ENCODE results near the gene PTP4A2.
"Not testable (repeated sequence)": the region's sequence is repeated elsewhere in the genome, so short reads cannot be mapped to it uniquely, and the experiment has no call there.

The PTP4A2 gene

DNA sequence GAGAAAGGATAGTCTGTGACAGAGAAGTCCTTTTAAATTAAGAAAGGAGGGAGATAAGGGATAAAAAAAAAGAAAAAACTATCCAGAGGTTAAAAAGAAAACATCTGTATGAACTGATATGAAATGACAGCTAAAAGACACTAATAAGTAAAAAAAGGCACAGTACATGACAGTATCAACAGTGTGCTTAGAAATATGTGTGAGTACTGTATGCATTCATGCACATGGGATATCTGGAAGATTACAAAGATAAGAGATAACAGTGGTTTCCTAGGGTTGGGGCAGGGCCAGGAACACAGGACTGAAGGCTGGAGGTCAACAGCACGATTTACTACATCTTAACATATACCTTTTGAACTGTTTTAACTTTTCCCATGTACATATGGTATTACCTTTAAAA lies 13.3 kb downstream of the PTP4A2 start:
- DNase-seq (ENCODE audit: low spot score): no peak

DNA sequence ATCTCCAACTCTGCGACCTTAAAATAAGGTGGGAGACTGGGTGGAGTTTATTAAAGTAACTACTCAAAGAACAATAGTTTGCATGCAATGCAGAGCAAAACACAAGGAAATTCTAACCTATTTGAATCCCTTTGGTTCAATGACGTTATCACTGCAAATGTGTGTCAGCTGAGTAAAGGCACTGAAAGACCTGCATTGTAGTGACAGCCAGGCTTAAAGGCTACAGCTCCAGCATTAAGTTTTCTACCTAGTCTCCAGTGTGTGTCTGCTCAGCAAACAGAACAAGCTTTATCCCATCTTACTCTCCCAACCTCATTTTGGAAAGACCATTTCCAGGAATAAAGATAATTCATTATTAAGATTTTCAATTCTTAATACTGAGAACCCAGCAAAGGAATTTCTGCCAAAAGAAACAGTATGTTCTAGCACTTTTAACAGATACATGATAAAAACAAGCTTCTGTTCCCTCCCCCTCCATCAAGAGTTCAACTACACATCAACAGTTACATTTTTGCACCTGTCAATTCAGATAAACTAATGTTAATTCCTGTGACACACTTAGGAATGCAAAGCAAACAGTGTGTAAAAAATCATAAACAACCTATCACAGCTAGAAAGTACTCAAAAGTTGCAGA lies 14.2 kb downstream of the PTP4A2 start:
- DNase-seq (ENCODE audit: low spot score): no peak

DNA sequence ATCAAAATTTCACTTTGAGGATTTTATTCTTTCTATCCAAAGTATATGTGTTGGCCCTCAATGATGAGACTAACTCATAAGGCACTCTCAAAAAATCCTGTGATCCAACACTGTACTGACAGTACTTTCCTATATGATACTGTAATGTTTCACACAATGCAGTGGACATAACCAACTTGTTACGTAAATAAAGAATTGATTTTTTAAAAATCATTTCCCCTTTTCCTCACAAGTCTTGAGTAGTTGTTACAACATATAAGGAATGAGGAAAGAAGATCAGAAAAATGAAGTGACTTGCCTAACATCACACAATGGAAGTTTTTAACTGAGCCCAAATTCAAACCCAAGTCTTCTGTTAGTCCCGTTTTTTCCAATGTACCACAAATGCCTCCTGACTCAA lies 17.2 kb downstream of the PTP4A2 start:
- DNase-seq (ENCODE audit: low spot score): no peak

DNA sequence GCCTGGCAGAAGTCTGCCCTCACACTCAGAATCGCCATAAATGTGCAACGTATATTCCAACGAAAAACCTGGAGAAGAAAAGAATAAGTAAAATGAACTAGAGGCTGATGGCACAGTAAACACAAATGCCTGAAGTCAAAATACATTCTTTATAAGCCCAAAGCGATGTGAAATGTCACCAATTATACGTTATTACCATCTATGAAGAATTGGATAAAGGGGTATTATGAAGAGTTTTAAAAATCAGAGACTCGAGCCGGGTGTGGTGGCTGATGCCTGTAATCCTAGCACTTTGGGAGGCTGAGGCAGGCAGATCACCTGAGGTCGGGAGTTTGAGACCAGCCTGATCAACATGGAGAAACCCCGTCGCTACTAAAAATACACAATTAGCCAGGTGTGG lies 18.6 kb downstream of the PTP4A2 start:
- no peak for DNase-seq (ENCODE audit: low spot score)

DNA sequence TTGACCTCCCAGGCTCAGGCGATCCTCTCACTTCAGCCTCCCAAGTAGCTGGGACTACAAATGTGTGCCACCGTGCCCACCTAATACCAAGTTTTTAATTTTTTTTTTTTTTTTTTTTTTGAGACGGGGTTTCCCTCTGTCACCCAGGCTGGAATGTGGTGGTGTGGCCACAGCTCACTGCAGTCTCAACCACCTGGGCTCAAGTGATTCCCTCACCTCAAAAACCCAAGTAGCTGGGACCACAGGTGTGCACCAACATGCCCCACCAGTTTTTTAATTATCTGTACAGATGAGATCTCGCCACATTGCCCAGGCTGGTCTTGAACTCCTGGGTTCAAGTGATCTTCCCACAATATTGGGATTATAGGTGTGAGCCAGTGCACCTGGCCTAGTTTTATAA lies 22.7 kb downstream of the PTP4A2 start:
- DNase-seq (ENCODE audit: low spot score): no peak

DNA sequence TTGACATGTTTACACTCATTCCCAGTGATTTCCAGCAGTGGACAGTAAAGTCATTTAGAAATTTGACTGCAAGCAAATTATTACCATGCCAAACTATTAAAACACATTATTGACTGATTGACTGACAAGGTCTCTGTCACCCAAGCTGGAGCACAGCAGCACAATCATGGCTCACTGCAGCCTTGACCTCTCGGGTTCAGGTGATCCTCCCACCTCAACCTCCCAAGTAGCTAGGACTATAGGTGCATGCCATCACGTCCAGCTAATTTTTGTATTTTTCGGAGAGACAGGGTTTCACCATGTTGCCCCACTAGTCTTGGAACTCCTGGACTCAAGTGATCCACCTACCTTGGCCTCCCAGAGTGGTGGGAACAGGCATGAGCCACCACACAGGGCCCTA lies 24.2 kb downstream of the PTP4A2 start:
- no peak for DNase-seq (ENCODE audit: low spot score)

DNA sequence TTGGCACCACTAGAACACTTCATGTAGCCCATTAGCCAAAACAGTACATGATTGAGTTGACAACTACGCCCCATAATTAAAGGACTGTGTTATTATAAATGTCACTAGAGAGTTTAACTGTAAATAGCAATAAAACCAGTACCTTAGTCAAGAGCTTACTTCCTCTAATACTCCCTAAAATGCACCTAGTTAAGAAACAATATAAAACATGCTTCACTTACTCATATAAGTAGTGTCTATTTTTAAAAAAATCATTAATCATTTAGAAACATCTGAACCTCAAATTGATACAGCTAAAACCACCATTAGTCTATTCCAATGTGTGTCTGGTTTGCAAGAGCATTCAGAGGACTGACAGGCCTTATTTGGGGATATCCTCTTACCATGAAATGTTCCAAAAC lies 25.3 kb downstream of the PTP4A2 start:
- no peak for DNase-seq (ENCODE audit: low spot score)

DNA sequence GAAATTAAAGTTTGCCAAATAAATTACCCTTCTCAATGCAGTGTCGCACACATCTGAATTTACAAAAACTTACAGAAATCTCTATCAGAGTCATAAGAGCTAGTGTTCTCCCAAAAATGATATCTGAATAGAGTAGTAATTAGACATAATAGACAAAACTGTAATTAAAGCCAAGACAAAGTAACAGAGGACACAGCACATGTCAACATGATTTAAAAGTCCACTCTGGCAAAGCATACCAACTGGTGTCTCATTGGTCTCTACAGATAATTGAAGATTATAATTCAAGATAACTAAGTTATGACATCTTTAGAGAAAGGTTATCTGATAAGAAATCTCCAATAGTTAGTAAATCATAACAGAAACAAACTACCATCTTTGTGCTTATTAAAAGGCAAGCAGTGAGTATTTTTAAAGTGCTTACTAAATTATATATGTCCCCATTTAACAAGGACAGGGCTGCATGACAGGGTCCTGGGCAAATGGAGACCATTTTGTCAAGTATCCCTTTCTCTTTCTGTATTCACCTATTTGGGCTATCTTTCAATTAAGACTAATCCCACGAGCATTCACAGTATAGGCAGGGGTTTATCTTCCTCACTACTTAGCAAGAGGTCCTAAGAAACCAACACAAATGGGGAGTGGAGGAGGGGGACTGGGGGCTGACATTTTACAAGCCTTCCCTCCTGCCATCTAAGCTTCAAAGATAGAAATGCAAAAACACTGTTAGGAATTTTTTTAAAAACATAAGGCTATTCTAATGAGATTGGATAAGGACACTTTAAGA lies 26.0 kb downstream of the PTP4A2 start:
- no peak for DNase-seq (ENCODE audit: low spot score)

DNA sequence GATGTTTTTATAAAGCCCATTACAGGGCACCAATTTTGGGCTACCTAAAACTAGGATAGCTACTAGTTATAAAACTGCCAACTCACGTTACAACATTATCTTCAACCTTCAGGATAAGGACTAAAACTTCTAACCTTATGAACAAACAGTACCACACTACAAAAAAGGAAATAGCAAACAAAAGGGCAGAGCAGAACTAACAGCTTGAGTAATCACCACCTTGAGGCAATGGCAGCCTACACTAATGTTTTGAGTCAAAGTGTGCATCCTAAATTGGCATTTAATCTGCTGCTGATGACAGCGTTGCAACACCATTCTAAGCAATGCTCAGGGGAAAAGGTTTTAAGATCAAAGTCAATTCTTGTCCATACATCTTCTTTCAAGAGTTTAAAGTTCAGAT lies 27.2 kb downstream of the PTP4A2 start:
- no peak for DNase-seq (ENCODE audit: low spot score)

DNA sequence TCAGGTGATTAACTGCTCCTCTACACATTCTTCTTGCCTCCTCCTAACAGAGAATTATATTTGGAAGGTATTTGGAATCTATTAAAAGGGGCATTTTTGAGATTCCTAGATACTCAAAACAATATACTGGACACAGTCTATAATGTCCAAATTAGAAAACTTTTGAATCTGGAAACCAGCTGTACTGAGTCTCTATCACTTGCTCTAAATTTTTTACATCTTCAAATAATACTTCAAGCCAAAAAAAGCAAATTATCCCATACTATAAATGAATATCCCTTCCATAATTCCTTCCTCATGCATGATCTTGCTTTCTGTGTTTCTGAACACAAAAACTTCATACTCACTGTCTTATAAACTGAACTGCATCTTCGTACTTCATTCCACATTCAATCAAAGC lies 28.5 kb downstream of the PTP4A2 start:
- no peak for DNase-seq (ENCODE audit: low spot score)

DNA sequence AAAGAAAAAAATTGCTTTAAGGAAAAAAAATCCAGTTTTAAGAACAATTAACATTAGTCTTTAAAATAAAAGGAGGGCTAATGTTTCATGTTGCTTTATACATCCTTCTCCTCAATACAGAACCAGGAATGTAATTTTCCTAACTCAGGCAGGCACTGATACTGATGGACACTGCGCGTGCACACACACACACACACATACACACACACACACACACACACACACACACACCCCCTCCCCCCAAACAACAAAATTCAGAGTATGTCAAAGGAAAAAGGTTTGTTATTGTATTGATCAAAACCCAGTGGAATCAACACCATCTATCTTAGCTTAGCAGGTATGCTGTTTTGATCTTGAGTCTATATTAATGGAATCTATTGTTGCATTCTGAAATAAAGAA lies 31.6 kb downstream of the PTP4A2 start:
- no peak for DNase-seq (ENCODE audit: low spot score)

- DNase-seq (ENCODE audit: low spot score): no peak
Measured at GRCh38 chr1:31905681-31906080, 32.5 kb downstream of the PTP4A2 start.

GRCh38 chr1:31905093-31905509 lies 33.1 kb downstream of the PTP4A2 start:
- no peak for DNase-seq (ENCODE audit: low spot score)

GRCh38 chr1:31904339-31905092 lies 33.7 kb downstream of the PTP4A2 start:
- DNase-seq (ENCODE audit: low spot score): no peak

DNA sequence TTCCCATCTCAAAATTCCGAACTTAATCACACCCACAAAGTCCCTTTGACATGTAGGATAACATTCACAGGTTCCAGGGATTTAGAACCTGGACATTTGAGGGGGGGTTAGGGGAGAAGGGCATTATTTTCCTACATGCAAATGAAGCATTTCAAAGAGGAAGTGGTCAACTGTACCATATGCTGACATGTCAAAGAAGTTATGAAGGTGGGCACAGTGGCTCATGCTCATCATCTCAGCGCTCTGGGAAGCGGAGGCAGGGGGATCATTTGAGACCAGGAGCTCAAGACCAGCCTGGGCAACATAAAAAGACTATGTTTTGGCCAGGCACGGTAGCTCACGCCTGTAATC lies 35.7 kb downstream of the PTP4A2 start:
- DNase-seq (ENCODE audit: low spot score): no peak

- DNase-seq (ENCODE audit: low spot score): no peak
Measured at GRCh38 chr1:31901838-31902509, 36.2 kb downstream of the PTP4A2 start.

DNA sequence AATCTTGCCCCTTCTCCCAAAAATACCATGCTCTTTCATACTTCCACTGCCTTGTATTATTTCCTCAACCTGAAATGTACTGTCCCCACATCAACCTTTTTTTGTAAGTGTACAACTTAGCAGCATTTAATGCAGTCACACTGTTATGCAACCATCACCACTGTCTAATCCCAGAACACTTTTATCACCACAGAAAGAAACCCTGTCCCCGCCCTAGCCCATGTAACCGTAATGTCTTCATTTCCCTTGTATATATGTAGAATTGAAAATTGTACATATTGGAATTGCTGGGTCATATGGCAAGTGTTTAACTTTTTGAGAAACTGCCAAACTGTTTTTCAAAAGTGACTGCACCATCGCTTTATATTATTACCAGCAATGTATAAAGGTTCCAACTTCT lies 37.4 kb downstream of the PTP4A2 start:
- no peak for DNase-seq (ENCODE audit: low spot score)

- no peak for DNase-seq (ENCODE audit: low spot score)
Measured at GRCh38 chr1:31897526-31898100, 40.6 kb downstream of the PTP4A2 start.

- DNase-seq (ENCODE audit: low spot score): not testable (repeated sequence)
Measured at GRCh38 chr1:31895474-31896198, 42.5 kb downstream of the PTP4A2 start.

DNA sequence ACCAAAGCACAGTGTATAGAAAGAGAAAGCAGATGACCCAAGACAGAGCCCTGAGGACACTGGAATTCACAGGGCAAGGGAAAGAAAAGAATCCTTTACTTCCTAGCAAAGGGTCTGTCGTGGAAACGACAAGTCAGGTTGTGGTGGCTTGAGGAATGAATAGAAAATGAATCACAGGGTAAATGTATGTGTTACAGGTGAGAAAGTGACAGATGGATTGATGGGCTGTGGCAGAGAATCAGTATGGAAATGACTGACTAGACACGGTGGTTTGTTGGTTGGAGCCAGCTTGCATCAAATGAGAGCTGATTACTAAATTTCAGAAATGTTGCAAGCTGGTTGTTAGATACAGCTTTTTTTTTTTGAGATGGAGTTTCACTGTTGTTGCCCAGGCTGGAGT lies 46.9 kb downstream of the PTP4A2 start:
- no peak for DNase-seq (ENCODE audit: low spot score)

DNA sequence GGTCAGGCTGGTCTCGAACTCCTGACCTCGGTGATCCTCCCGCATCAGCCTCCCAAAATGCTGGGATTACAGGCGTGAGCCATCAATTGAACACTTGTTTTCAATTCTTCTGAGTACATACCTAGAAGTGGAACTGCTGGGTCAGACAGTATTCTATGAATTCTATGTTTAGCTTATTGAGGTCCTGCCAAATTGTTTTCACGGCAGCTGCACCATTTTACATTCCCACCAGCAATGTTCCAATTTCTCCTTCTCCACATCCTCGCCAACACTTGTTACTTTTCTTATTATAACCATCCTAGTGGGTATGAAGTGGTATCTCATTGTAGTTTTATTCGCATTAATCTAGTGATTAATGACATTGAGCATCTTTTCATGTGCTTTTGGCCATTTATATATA lies 49.9 kb downstream of the PTP4A2 start:
- no peak for DNase-seq (ENCODE audit: low spot score)

DNA sequence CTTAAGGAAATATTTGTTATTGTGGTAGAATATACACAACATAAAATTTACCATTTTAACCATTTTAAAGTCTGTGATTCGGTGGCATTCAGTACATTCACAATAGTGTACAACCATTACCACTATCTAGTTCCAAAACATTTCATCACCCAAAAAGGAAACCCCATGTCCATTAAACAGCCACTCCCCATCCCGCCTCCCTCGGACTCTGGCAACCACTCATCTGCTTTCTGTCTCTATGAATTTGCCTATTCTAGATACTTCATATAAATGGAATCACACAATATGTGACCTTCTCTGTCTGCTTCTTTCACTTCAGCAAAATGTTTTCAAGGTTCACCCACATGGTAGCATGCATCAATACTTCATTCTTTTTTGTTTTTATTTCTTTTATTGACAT lies 51.3 kb downstream of the PTP4A2 start:
- DNase-seq (ENCODE audit: low spot score): no peak
